AG04450 (cell line): ENCODE measurements around the gene KCNQ5. TPM values are rescaled to one million over a fixed set of nuclear protein-coding genes. Genes with fewer than 3 reads are reported as not detected.

Source experiments
- CTCF ChIA-PET: fragments of 300-600, 350-600 bp; formaldehyde crosslinking; extraction: SDS; loops from one replicate; lab custom pipeline; 2022; ENCODE audit warnings: antibody characterized with exemption, inconsistent platforms; lab: Charles Lee
- POLR2A ChIA-PET: fragments of 350-600 bp; formaldehyde crosslinking; extraction: SDS; loops from one replicate; lab custom pipeline; 2021; ENCODE audit warnings: antibody characterized with exemption, inconsistent platforms; lab: Yijun Ruan, JAX
- DNase-seq: peaks from one replicate; pipeline ENCODE4 v3.0.0-alpha.2; 2011; ENCODE audit warnings: low read depth, low spot score
- H3K27ac ChIP-seq: one replicate; pipeline ENCODE4 v1.5.1; 2012; ENCODE audit warnings: low read depth, low read length, control low read depth
- H3K27me3 ChIP-seq: one replicate; pipeline ENCODE4 v1.6.0; 2012; ENCODE audit warnings: low read length; ENCODE audit not compliant: control insufficient read depth, insufficient read depth
- H3K4me3 ChIP-seq: 2 replicates; pipeline ENCODE4 v1.5.1; 2011; ENCODE audit warnings: mild to moderate bottlenecking, low read depth, low read length, control low read depth
- H3K9me3 ChIP-seq: 2 replicates; pipeline ENCODE4 v1.5.1; 2012; ENCODE audit warnings: low read length; ENCODE audit not compliant: control insufficient read depth, insufficient read depth
- polyA plus RNA-seq: library from polyadenylated mRNA; depleted of rRNA; stranded (reverse); fragments of >200 nt; gene quantifications from 2 replicates; pipeline ENCODE4 v1.2.3, GENCODE V29; 2011
- TF ChIP-seq, protein P1 (sequence below): IDR thresholded peaks from 2 replicates; pipeline ENCODE4 v1.5.1; 2011; ENCODE audit warnings: low read depth, low read length, control low read depth, inconsistent platforms

KCNQ5 gene
- polyA plus RNA-seq, 1 experiment = 0.52 TPM

DNA sequence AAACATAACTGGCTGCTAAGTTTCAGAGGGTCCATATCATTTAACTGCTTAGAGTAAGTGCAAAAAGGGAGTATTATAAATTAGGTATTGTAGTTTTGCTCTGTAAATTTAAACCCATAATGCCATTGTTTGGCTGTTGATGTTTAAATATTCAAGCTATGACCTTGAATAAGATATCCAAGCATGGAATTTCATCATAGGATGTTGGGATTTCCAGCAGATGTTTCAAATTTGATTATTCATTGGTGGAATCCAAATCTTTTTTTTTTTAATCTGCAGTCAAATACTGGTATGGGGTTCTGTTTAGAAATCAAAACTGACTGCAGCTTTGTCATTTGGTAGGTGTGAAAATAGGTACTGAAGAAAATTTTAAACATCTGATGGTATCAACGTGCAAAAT is 442.4 kb downstream of the KCNQ5 start:
- TF ChIP-seq, protein P1, sequence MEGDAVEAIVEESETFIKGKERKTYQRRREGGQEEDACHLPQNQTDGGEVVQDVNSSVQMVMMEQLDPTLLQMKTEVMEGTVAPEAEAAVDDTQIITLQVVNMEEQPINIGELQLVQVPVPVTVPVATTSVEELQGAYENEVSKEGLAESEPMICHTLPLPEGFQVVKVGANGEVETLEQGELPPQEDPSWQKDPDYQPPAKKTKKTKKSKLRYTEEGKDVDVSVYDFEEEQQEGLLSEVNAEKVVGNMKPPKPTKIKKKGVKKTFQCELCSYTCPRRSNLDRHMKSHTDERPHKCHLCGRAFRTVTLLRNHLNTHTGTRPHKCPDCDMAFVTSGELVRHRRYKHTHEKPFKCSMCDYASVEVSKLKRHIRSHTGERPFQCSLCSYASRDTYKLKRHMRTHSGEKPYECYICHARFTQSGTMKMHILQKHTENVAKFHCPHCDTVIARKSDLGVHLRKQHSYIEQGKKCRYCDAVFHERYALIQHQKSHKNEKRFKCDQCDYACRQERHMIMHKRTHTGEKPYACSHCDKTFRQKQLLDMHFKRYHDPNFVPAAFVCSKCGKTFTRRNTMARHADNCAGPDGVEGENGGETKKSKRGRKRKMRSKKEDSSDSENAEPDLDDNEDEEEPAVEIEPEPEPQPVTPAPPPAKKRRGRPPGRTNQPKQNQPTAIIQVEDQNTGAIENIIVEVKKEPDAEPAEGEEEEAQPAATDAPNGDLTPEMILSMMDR = no peak
- H3K27me3 ChIP-seq = no peaks in the 10 kb centered on the region
- POLR2A ChIA-PET = no interaction called here
- H3K4me3 ChIP-seq = no peak overlapping the region
- DNase-seq = no peak
- CTCF ChIA-PET = interaction anchor here (1.1 to 1.3 kb wide), 2 partner anchors 66 to 448 kb away, joined by 3 read pairs; no protein-coding TSS in a partner anchor
- H3K27ac ChIP-seq = no peak overlapping the region
- no peaks in the 10 kb centered on the region for H3K9me3 ChIP-seq

DNA sequence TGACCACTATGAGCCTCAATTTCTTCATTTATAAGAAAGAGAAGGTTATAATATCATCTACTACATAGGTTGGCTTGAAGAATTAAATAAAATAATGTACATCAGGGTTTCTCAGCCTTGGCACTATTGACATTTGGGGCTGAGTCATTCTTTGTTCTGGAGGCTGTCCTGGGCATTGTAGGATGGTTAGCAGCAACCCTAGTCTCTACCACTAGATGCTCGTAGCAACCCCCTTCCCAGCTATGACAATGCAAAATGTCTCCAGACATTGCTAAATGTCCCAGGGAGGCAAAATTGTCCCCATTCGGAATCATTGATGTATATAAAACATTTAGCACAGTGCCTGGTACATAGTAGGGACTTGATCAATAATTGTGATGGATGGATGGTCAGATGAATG is 451.4 kb downstream of the KCNQ5 start:
- TF ChIP-seq, protein P1 = no peak
- H3K4me3 ChIP-seq = no peak overlapping the region
- POLR2A ChIA-PET = no interaction called here
- CTCF ChIA-PET = no interaction called here
- no peaks in the 10 kb centered on the region for H3K9me3 ChIP-seq
- DNase-seq = no peak
- no peaks in the 10 kb centered on the region for H3K27me3 ChIP-seq
- H3K27ac ChIP-seq = no peak overlapping the region

GRCh38 chr6:73074175-73074574 is 452.3 kb downstream of the KCNQ5 start:
- ChIA-PET CTCF (no interaction called here), POLR2A (no interaction called here)
- Histone ChIP-seq H3K4me3 (no peak overlapping the region), H3K9me3 (no peaks in the 10 kb centered on the region), H3K27me3 (no peaks in the 10 kb centered on the region), H3K27ac (no peak overlapping the region)
- TF ChIP-seq, protein P1 = no peak
- DNase-seq = peak; percentile 33

GRCh38 chr6:73076211-73076954 is 454.5 kb downstream of the KCNQ5 start:
- no peak for DNase-seq
- Histone ChIP-seq H3K9me3 (no peaks in the 10 kb centered on the region), H3K27ac (no peak overlapping the region), H3K4me3 (no peak overlapping the region), H3K27me3 (no peaks in the 10 kb centered on the region)
- TF ChIP-seq, protein P1 = no peak
- CTCF ChIA-PET = interaction anchor here (1.0 kb wide), 1 partner anchor 53 kb away, joined by 3 read pairs; no protein-coding TSS in a partner anchor
- POLR2A ChIA-PET = no interaction called here

DNA sequence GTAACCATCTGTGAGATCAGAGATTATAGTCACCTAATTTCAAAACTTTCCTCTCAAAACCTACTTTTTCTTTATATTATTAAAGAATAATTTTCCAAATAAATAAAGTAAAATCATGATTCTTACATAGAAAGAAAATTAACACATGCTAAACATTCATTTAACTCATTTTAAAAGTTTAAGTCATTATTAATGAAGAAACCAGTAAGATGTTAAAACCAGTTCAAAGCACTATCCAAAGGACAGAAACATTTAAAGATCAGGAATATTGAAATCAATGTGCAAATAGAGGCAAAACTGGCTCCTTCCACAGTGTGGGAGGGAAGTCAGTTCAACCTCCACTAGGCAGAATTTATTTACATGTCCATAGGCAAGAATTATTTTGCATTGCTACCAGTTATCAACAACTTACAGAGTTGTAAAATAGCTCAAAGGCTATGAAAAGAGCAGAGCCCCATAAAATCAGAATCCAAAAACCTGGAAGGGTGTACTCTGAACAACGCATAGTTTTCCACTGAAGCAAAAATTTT is 456.5 kb downstream of the KCNQ5 start:
- CTCF ChIA-PET = interaction anchor here (1.2 kb wide), 1 partner anchor 51 kb away, joined by 3 read pairs; no protein-coding TSS in a partner anchor
- no peak for DNase-seq
- Histone ChIP-seq H3K27ac (no peak overlapping the region), H3K4me3 (no peak overlapping the region), H3K9me3 (no peaks in the 10 kb centered on the region), H3K27me3 (no peaks in the 10 kb centered on the region)
- TF ChIP-seq, protein P1 = no peak
- POLR2A ChIA-PET = no interaction called here
